Left hindlimb (tissue), 1 donor: ENCODE data around the gene SH2D3A.
A peak's percentile ranks its signal among the peaks of the same experiment; 100 is the strongest.
"Not testable (repeated sequence)": the region's sequence is repeated elsewhere in the genome, so short reads cannot be mapped to it uniquely, and the experiment has no call there.

Experiments
- DNase-seq: peaks from one replicate; pipeline ENCODE4 v3.0.0-alpha.2; 2018

Gene SH2D3A

GRCh38 chr19:6767357-6768235 is at the start of gene SH2D3A:
TSS of gene SH2D3A (minus strand) at chr19:6767435. CDS start at chr19:6763748, 3,687 bp downstream.
- DNase-seq: no peak

GRCh38 chr19:6813659-6814058 is 46.4 kb upstream of the SH2D3A start:
- no peak for DNase-seq

DNA sequence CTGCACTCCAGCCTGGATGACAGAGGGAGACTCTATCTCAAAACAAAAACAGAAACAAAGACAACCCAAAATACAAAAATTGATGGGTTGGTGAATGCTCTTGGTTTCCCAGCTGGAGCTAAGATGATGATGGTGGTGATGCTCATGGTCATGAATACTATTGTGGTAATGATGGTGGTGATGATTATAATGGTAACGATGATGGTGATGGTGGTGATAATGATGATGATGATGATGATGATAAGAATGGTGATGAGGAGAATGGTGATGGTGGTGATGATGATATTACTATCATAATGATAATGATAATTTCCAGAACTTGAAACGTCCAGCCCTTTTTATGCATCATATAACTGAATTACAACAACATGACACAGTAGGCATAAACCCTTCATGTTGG is 45.4 kb upstream of the SH2D3A start:
- no peak for DNase-seq

DNA sequence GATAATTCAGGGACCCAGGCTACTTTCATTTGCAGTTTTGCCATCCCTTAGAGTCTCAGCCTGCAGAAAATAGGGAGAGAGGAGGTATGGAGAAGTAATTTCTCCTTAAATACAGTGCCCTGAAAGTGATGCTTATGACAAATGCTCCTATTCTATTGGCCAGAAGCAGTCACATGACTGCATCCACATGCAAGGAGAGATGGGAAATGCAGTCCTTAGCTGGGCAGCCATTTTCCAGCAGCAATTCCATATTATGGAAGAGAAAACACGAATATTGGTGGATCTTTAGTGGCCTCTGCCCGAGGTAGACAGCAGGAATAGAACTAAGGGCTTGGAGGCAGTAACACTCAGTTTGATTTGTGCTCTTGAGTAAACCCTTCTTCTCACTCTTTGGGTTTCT is 44.7 kb upstream of the SH2D3A start:
- DNase-seq: no peak

GRCh38 chr19:6811378-6811777 is 44.1 kb upstream of the SH2D3A start:
- DNase-seq: no peak

- DNase-seq: no peak
Measured at GRCh38 chr19:6809262-6809661, 42.0 kb upstream of the SH2D3A start.

DNA sequence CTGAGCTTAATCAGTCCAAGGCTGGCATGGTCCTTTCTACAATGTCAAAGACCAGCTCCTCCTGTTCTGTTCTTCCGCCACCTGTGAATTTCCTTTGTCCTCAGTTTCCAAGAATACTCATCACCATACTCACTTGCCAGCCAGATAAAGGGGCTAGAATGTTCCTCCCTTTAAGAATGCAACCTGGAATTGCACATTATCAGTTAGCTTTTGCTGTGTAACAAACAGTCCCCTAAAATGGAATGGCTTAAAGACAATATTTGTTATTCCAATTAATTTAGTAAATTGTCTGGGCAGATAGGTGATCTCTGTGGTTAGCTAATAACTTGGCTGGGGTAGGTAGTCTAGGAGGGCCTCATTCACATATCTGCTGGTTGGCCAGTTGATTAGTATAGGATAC is 41.3 kb upstream of the SH2D3A start:
- no peak for DNase-seq

- no peak for DNase-seq
Measured at GRCh38 chr19:6807291-6807690, 40.1 kb upstream of the SH2D3A start.

DNA sequence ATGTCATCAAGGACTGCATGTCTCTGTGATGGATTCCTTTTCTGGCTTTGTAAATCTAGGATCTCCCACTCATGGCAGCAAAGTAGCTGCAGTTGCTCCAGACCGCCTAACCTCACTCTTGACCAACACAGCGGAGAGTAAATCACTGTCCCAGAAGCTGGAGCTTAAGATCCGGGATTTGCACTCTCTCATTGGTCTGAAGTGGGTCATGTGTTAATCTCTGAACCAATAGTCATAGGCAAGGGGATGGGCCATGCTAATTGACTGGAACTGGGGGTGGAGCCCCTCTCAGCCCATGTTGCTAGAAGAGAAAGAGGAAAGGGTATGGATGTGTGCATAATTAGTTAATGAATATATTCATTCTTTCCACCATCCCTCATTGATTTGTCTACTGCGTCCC is 39.3 kb upstream of the SH2D3A start:
- DNase-seq: no peak

- DNase-seq: no peak
Measured at GRCh38 chr19:6803036-6803404, 35.8 kb upstream of the SH2D3A start.

- no peak for DNase-seq
Measured at GRCh38 chr19:6802336-6803035, 35.3 kb upstream of the SH2D3A start.

- peak; percentile 40 for DNase-seq
Measured at GRCh38 chr19:6801485-6802086, 34.4 kb upstream of the SH2D3A start.

DNA sequence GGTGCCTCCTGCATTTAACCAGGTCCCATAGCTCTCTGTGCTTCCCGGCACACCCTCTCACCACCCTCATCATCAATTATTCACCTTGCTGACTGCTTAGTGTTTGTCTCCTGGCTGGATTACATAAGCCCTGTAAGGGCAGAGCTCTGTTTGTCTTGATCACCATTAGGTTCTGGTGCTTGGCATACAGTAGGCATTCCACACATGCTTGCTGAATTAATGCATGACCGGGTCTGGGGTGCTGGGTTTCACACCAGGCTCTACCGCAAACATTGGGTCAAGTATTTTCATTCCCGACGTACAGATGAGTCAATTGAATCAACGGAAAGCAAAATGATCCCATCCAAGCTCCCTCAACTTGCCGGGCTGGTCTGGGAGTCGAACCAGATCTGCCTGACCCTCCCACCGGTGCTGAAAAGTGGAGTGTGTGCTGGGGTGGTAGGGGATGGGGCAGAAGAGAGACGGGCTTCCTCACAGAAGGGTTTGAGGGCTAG is 33.8 kb upstream of the SH2D3A start:
- no peak for DNase-seq

- not testable (repeated sequence) for DNase-seq
Measured at GRCh38 chr19:6800160-6800790, 33.0 kb upstream of the SH2D3A start.

GRCh38 chr19:6797646-6798045 is 30.4 kb upstream of the SH2D3A start:
- DNase-seq: no peak

GRCh38 chr19:6796278-6796677 is 29.0 kb upstream of the SH2D3A start:
- no peak for DNase-seq

DNA sequence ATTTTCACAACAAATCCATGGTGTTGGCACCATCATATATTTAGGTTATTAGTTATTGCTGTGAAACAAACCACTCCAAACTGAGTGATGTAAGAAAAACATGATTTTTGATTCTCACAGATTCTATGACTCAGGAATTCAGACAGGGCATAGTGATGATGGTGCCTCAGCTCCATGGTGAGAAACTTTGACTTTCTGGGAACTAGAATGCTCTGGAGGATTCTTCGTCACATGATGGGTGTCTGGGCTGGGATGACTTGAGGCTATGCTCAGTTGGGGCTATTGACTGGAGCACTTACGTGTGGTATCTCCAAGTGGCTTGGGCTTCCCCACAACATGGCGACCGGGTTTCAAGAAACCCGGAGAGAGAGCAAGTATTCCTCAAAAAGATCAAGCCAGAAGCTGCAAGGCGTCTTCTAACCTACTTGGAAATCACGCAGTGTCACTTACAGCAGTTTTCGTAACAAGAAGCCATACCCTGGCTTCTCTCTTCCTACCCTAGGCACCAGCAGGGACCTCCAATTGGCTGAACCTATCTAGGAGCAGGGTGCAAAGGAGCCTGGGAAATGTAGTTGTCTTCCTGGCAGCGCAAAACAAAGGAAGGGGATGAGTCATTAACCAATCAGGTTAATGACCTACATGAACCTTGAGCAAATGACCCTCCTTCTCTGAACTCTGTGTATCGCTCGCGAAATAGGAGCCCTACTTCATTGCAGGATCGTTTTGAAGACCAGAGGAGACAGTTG is 27.6 kb upstream of the SH2D3A start:
- DNase-seq: no peak

DNA sequence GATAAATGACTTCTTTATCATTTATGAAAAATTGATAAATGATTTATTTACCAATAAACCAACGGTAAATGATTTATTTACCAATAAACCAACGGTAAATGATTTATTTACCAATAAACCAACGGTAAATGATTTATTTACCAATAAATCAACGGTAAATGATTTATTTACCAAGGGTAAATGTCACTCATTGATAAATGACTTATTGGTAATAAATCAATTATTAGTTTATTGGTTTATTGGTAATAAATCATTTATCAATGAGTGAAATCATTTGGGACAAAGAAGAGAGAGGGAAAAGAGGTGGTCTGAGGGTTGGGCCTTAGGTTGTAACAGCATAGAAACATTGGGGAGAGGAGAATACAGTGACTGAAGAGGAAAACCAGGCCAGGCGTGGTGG is 26.7 kb upstream of the SH2D3A start:
- no peak for DNase-seq

DNA sequence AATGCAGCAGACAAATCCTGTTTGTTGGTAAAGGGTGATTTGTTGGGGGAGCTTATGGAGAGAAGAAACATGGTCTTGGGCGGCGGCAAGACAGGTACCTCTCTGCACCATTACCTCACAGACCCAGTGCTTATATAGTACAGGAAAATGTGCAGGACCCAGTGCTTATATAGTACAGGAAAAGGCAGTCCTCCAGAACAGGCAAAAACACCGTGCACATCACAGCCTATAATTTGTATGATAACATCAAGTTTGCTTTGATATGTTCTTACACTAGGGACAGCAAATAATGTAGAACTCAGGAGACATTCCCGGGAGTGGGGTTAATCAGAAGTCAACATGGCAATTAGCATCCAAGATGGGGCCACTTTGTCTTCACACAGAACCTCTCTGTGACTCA is 26.2 kb upstream of the SH2D3A start:
- no peak for DNase-seq

DNA sequence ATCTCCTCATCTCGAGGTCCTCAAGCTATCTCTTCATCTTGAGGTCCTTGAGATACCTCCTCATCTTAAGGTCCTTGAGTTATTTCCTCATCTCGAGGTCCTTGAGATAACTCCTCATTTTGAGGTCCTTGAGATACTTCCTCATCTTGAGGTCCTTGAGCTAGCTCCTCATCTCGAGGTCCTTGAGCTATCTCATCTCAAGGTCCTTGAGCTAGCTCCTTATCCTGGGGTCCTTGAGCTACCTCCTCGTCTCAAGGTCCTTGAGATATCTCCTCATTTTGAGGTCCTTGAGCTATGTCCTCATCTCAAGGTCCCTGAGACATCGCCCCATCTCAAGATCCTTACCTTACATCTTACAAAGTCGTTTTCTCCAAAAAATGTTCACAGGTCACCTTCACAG is 24.0 kb upstream of the SH2D3A start:
- no peak for DNase-seq

DNA sequence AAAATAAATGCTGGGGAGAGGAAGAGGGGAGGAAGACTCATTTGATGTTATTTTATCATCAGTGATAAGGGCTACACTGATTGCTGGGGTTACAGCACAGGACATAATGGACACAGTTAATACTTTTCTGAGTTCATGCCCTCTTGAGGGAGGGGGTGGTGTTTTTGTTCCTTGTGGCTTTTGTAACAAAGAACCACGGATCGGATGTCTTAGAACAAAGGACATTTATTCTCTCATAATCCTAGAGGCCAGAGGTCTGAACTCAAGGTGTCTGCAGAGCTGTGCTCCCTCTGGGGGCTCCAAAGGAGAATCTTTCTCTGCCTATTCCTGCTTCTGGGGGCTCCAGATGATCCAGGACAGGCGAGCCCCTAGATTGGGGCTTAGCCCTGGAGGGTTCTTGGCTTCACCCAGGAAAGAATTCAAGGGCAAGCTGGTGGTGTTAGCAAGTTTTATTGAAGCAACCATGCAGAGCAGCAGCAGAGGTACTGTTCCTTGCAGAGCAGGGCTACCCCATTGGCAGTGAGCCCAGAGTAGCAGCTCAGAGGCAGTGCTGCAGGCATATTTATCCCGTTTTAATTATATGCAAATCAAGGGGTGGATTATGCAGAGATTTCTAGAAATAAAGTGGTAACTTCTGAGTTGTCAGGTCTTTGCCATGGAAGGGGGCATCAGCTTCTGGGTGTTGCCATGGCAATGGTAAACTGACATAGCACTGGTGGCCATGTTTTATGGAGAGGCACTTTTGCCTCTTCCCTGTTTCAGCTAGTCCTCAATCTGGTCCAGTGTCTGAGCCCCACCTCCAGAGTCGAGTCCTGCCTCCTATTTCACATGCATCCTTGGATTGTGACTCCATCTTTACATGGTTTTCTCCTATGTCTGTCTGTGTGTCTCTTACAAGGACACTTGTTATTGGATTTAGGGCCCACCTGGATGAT is 23.2 kb upstream of the SH2D3A start:
- no peak for DNase-seq
